ENCODE results near the gene RETREG1. TPM values are rescaled to one million over a fixed set of nuclear protein-coding genes. Genes with fewer than 3 reads are reported as not detected.

The RETREG1 gene
- total and polyA plus RNA-seq, 2 donors (not counting 3 experiments of a cell fraction or from before 2014, with no cell fraction given) = 0.46 TPM; not detected in 1

- H3K4me1 ChIP-seq (ENCODE audit: control insufficient read depth, extremely low read depth, insufficient read depth, low read length) = no peaks in the 10 kb centered on the region
- H3K27ac ChIP-seq (ENCODE audit: insufficient read depth, low read depth, low read length) = no peak overlapping the region
- dilution Hi-C loops (cut with MboI; ENCODE audit: extremely low pct_ligation_motif_present, low sequenced_read_pairs) (no loop called here), intact Hi-C loops (cut with micrococcal nuclease) (no loop called here)
- H3K36me3 ChIP-seq (ENCODE audit: control insufficient read depth in 2 of 2, extremely low read depth in 1 of 2, insufficient read depth in 2 of 2, low read length in 2 of 2) = no peaks in the 10 kb centered on the region
- FAIRE-seq = no peak
- no peak overlapping the region for H3K4me3 ChIP-seq (replicated peaks in 1 of 3; ENCODE audit: insufficient read depth in 1 of 3, low read depth in 1 of 3, low read length in 3 of 3)
- DNase-seq (ENCODE audit: low read depth, low spot score) = no peak
- peaks cover 0 to 2% of the 10 kb centered on the region in 2 experiments for H3K27me3 ChIP-seq (ENCODE audit: control insufficient read depth in 2 of 2, insufficient read depth in 2 of 2, low read length in 2 of 2)
- H3K4me2 ChIP-seq (ENCODE audit: insufficient read depth, low read length) = no peak overlapping the region
- H4K20me1 ChIP-seq (replicated peaks; ENCODE audit: control insufficient read depth, extremely low read depth, insufficient read depth, low read length) = no peaks in the 10 kb centered on the region
- no peak overlapping the region for H3K9ac ChIP-seq (replicated peaks; ENCODE audit: extremely low read depth, insufficient read depth, low read length)
- no peaks in the 10 kb centered on the region for H3K9me1 ChIP-seq (replicated peaks; ENCODE audit: control insufficient read depth, extremely low read depth, insufficient read depth, low read length)
- H3K79me2 ChIP-seq (ENCODE audit: control insufficient read depth, insufficient read depth, low read length) = no peaks in the 10 kb centered on the region
- ChIA-PET POLR2A (no interaction called here), CTCF (interaction anchor here (3.4 kb wide), 1 partner anchor 16 kb away, joined by 9 read pairs; no protein-coding TSS in a partner anchor)
- no TSS peak for BruUV-seq (replicated peaks)
- TF ChIP-seq JUN (IDR thresholded peaks at IDR 0.05; ENCODE audit: borderline replicate concordance, insufficient read depth, insufficient read length, low read depth) = no peak
- TF ChIP-seq EZH2 (IDR thresholded peaks at IDR 0.05; ENCODE audit: borderline replicate concordance, low read depth, low read length, severe bottlenecking) = no peak
- TF ChIP-seq MYC (IDR thresholded peaks at IDR 0.05; ENCODE audit: low read depth, low read length) = no peak
- no peaks in the 10 kb centered on the region for H3K9me3 ChIP-seq (replicated peaks; ENCODE audit: control insufficient read depth, insufficient read depth, low read length)
- H2AFZ ChIP-seq (ENCODE audit: low read depth, low read length) = no peak overlapping the region
Observed at GRCh38 chr5:16602182-16602581, 14.6 kb downstream of the RETREG1 start.

DNA sequence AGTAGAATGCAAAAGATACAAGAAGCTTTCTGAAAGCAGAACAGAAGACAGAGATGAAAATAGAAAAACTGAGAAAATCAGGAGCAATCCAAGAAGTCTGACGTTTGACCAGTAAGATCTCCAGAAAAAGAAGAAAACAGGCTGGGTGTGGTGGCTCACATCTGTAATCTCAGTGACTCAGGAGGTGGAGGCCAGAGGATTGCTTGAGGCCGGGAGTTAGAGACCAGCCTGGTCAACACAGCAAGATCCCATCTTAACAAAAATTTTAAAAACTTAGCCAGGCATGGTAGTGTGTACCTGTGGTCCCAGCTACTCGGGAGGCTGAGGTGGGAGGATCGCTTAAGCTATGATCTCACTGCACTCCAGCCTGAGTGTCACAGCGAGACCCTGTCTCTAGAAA, 15.9 kb downstream of the RETREG1 start:
- POLR2A ChIA-PET = no interaction called here
- Histone ChIP-seq H3K79me2 (ENCODE audit: control insufficient read depth, insufficient read depth, low read length) (no peaks in the 10 kb centered on the region), H3K27ac (ENCODE audit: insufficient read depth, low read depth, low read length) (no peak overlapping the region), H2AFZ (ENCODE audit: low read depth, low read length) (no peak overlapping the region), H4K20me1 (replicated peaks; ENCODE audit: control insufficient read depth, extremely low read depth, insufficient read depth, low read length) (no peaks in the 10 kb centered on the region), H3K4me3 (replicated peaks in 1 of 3; ENCODE audit: insufficient read depth in 1 of 3, low read depth in 1 of 3, low read length in 3 of 3) (no peak overlapping the region), H3K36me3 (ENCODE audit: control insufficient read depth in 2 of 2, extremely low read depth in 1 of 2, insufficient read depth in 2 of 2, low read length in 2 of 2) (no peaks in the 10 kb centered on the region), H3K4me2 (ENCODE audit: insufficient read depth, low read length) (no peak overlapping the region), H3K9ac (replicated peaks; ENCODE audit: extremely low read depth, insufficient read depth, low read length) (no peak overlapping the region), H3K9me1 (replicated peaks; ENCODE audit: control insufficient read depth, extremely low read depth, insufficient read depth, low read length) (no peaks in the 10 kb centered on the region), H3K4me1 (ENCODE audit: control insufficient read depth, extremely low read depth, insufficient read depth, low read length) (no peaks in the 10 kb centered on the region), H3K9me3 (replicated peaks; ENCODE audit: control insufficient read depth, insufficient read depth, low read length) (no peaks in the 10 kb centered on the region), H3K27me3 (ENCODE audit: control insufficient read depth in 2 of 2, insufficient read depth in 2 of 2, low read length in 2 of 2) (no peaks in the 10 kb centered on the region)
- no TSS peak for BruUV-seq (replicated peaks)
- TF ChIP-seq POLR2A (IDR thresholded peaks at IDR 0.05; ENCODE audit: low read depth, low read length) (no peak), FOS (IDR thresholded peaks at IDR 0.05; ENCODE audit: borderline replicate concordance, insufficient read depth, low read length) (no peak), MYC (IDR thresholded peaks at IDR 0.05; ENCODE audit: low read depth, low read length) (no peak), JUN (IDR thresholded peaks at IDR 0.05; ENCODE audit: borderline replicate concordance, insufficient read depth, insufficient read length, low read depth) (no peak), POLR2AphosphoS5 (IDR thresholded peaks at IDR 0.05; ENCODE audit: insufficient read depth, low read depth, low read length) (no peak), EZH2 (IDR thresholded peaks at IDR 0.05; ENCODE audit: borderline replicate concordance, low read depth, low read length, severe bottlenecking) (no peak), GATA2 (IDR thresholded peaks at IDR 0.05; ENCODE audit: insufficient read depth, insufficient read length, low read depth, low read length) (no peak)
- TF ChIP-seq, protein P1, sequence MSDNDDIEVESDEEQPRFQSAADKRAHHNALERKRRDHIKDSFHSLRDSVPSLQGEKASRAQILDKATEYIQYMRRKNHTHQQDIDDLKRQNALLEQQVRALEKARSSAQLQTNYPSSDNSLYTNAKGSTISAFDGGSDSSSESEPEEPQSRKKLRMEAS (IDR thresholded peaks at IDR 0.05; ENCODE audit: insufficient read depth, insufficient read length) = no peak
- TF ChIP-seq, protein P2, sequence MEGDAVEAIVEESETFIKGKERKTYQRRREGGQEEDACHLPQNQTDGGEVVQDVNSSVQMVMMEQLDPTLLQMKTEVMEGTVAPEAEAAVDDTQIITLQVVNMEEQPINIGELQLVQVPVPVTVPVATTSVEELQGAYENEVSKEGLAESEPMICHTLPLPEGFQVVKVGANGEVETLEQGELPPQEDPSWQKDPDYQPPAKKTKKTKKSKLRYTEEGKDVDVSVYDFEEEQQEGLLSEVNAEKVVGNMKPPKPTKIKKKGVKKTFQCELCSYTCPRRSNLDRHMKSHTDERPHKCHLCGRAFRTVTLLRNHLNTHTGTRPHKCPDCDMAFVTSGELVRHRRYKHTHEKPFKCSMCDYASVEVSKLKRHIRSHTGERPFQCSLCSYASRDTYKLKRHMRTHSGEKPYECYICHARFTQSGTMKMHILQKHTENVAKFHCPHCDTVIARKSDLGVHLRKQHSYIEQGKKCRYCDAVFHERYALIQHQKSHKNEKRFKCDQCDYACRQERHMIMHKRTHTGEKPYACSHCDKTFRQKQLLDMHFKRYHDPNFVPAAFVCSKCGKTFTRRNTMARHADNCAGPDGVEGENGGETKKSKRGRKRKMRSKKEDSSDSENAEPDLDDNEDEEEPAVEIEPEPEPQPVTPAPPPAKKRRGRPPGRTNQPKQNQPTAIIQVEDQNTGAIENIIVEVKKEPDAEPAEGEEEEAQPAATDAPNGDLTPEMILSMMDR (IDR thresholded peaks at IDR 0.05; ENCODE audit: extremely low read depth in 1 of 2, insufficient read depth in 1 of 2, low read depth in 1 of 2, low read length in 2 of 2) = no peak
- dilution Hi-C loops (cut with MboI; ENCODE audit: extremely low pct_ligation_motif_present, low sequenced_read_pairs) (no loop called here), intact Hi-C loops (cut with micrococcal nuclease) (no loop called here)
- CTCF ChIA-PET = interaction anchor here (1.2 to 3.4 kb wide), 2 partner anchors 15 to 589 kb away, joined by 3 to 9 read pairs; no protein-coding TSS in a partner anchor
- no peak for DNase-seq (ENCODE audit: low read depth, low spot score)
- FAIRE-seq = no peak
